Neural cell (in vitro differentiated cells): ENCODE results near the gene PADI3. TPM values are rescaled to one million over a fixed set of nuclear protein-coding genes. Genes with fewer than 3 reads are reported as not detected.

Experiments
- H2AFZ ChIP-seq: fragments of 200-600, 300-800 bp; sonication (generic), shearing (Covaris generic); 2 replicates; pipeline ENCODE4 v1.6.0; 2014; ENCODE audit warnings: low read depth, mild to moderate bottlenecking, antibody characterized with exemption, low read length, moderate library complexity
- H3F3A ChIP-seq: fragments of 200-600 bp; shearing (Covaris generic); 2 replicates; pipeline ENCODE4 v1.6.1; 2016; ENCODE audit warnings: mild to moderate bottlenecking, moderate library complexity, mixed read lengths, antibody characterized with exemption, low read length; ENCODE audit not compliant: insufficient read depth, poor library complexity, severe bottlenecking
- H3K27ac ChIP-seq: fragments of 200-600, 300-800 bp; sonication (generic), shearing (Covaris generic); 2 replicates; pipeline ENCODE4 v1.5.1; 2014; ENCODE audit warnings: mild to moderate bottlenecking, low read length, moderate library complexity
- H3K27me3 ChIP-seq: fragments of 300-800, 200-600 bp; sonication (generic), shearing (Covaris generic); 2 replicates; pipeline ENCODE4 v1.6.0; 2014; ENCODE audit warnings: mild to moderate bottlenecking, low read depth, low read length, moderate library complexity; ENCODE audit not compliant: insufficient read depth
- H3K36me3 ChIP-seq: fragments of 300-800, 200-600 bp; sonication (generic), shearing (Covaris generic); 2 replicates; pipeline ENCODE4 v1.5.1; 2014; ENCODE audit warnings: mild to moderate bottlenecking, antibody characterized with exemption, low read length, moderate library complexity; ENCODE audit not compliant: insufficient read depth
- H3K4me2 ChIP-seq: fragments of 300-800, 200-600 bp; sonication (generic), shearing (Covaris generic); 2 replicates; pipeline ENCODE4 v1.6.0; 2014; ENCODE audit warnings: mild to moderate bottlenecking, low read length
- H3K4me3 ChIP-seq: fragments of 300-800, 200-600 bp; sonication (generic), shearing (Covaris generic); 2 replicates; pipeline ENCODE4 v1.5.1; 2014; ENCODE audit warnings: mild to moderate bottlenecking, low read length, moderate library complexity
- H3K79me2 ChIP-seq: fragments of 200-600 bp; shearing (Covaris generic); replicated peaks from 2 replicates; pipeline ENCODE4 v1.6.0; 2014; ENCODE audit warnings: mild to moderate bottlenecking, low read length, moderate library complexity; ENCODE audit not compliant: insufficient read depth
- H3K9ac ChIP-seq: fragments of 300-800, 200-600 bp; sonication (generic), shearing (Covaris generic); 2 replicates; pipeline ENCODE4 v1.6.1; 2016; ENCODE audit warnings: mild to moderate bottlenecking, low read length, mixed read lengths
- H3K9me2 ChIP-seq: fragments of 200-600 bp; shearing (Covaris generic); 2 replicates; pipeline ENCODE4 v1.6.1; 2016; ENCODE audit warnings: mild to moderate bottlenecking, low read length, mixed read lengths; ENCODE audit not compliant: insufficient read depth
- H3K9me3 ChIP-seq: fragments of 200-600, 300-800 bp; sonication (generic), shearing (Covaris generic); 2 replicates; pipeline ENCODE4 v1.6.1; 2016; ENCODE audit warnings: mild to moderate bottlenecking, mixed run types, low read length, moderate library complexity, mixed read lengths
- H4K20me1 ChIP-seq: fragments of 200-600 bp; shearing (Covaris generic); 2 replicates; pipeline ENCODE4 v1.6.1; 2016; ENCODE audit warnings: mild to moderate bottlenecking, mixed run types; ENCODE audit not compliant: insufficient read depth
- EP300 ChIP-seq: fragments of 450-650 bp; conservative IDR thresholded peaks from 2 replicates; pipeline ENCODE4 v1.6.1; 2014; ENCODE audit warnings: antibody characterized with exemption, mild to moderate bottlenecking, moderate library complexity; ENCODE audit not compliant: poor library complexity, severe bottlenecking
- EZH2 ChIP-seq: fragments of 200-600, 300-800 bp; shearing (Covaris generic), sonication (generic); IDR thresholded peaks from 2 replicates; pipeline ENCODE4 v1.6.1; 2014; ENCODE audit warnings: antibody characterized with exemption, low read length, borderline replicate concordance, mild to moderate bottlenecking; ENCODE audit not compliant: insufficient read depth, poor library complexity, severe bottlenecking
- MXI1 ChIP-seq: fragments of 450-650 bp; conservative IDR thresholded peaks from 2 replicates; pipeline ENCODE4 v1.6.1; 2014; ENCODE audit warnings: antibody characterized with exemption, mild to moderate bottlenecking; ENCODE audit not compliant: poor library complexity, severe bottlenecking
- POLR2AphosphoS5 ChIP-seq: IDR thresholded peaks from 2 replicates; pipeline ENCODE4 v1.6.1; 2012
- RAD21 ChIP-seq: fragments of 450-650 bp; conservative IDR thresholded peaks from 2 replicates; pipeline ENCODE4 v1.6.1; 2014; ENCODE audit warnings: antibody characterized with exemption, mild to moderate bottlenecking, moderate library complexity
- SMC3 ChIP-seq: fragments of 450-650 bp; conservative IDR thresholded peaks from 2 replicates; pipeline ENCODE4 v1.6.1; 2014; ENCODE audit warnings: antibody characterized with exemption, mild to moderate bottlenecking, moderate library complexity; ENCODE audit not compliant: poor library complexity
- TAF1 ChIP-seq: IDR thresholded peaks from 2 replicates; pipeline ENCODE4 v1.6.1; 2012; ENCODE audit warnings: low read depth
- polyA plus RNA-seq: library from polyadenylated mRNA; depleted of rRNA; stranded (reverse); fragments of >200 nt; gene quantifications from 2 replicates; pipeline ENCODE4 v1.2.3, GENCODE V29; 2014
- TF ChIP-seq, protein P1 (sequence below): IDR thresholded peaks from 2 replicates; pipeline ENCODE4 v1.6.1; 2012; ENCODE audit warnings: borderline replicate concordance
- TF ChIP-seq, protein P2 (sequence below): fragments of 450-650 bp; IDR thresholded peaks from 2 replicates; pipeline ENCODE4 v1.5.1; 2014; ENCODE audit warnings: antibody characterized with exemption, mild to moderate bottlenecking, moderate library complexity; ENCODE audit not compliant: poor library complexity, severe bottlenecking

Gene PADI3
- polyA plus RNA-seq, 1 donor from 2014 or later, result not detected

DNA sequence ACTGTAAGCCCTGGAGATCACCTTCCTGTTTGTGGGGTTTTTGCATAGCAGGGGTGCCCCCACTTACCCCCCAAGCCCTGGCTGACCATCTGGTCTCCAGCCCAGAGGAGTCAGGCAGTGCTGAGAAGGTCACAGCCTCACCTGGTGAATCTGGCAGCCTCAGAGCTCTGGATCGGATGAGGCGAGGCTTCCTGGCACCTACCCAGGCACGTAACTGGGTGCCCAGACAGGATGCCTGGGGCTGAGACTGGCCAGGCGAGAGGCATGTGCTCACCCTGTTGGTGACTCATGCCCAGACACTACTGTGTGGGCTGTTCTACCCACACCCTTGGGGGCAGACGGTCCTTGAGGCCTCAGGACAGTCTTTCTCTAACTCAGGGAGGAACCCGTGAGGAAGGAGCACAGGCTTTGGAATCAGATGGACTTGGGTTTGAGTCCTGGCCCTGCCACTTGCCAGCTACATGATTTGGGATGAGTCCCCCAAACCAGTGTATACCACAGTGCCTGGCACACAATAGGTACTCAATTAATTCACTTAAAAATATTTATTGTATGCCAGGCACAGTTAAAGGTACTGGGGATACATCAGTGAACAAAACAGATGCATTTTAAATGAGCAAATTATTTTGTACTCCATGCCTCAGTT lies 15.1 kb upstream of the PADI3 start:
- Histone ChIP-seq H3K27ac (no peak overlapping the region), H3K9me2 (no peaks in the 10 kb centered on the region), H3K4me2 (no peak overlapping the region), H3K9me3 (no peaks in the 10 kb centered on the region), H3K9ac (no peak overlapping the region), H3K36me3 (no peaks in the 10 kb centered on the region), H3K27me3 (no peaks in the 10 kb centered on the region), H3K79me2 (no peaks in the 10 kb centered on the region), H3F3A (no peaks in the 10 kb centered on the region), H2AFZ (no peak overlapping the region), H3K4me3 (no peak overlapping the region), H4K20me1 (no peaks in the 10 kb centered on the region)
- TF ChIP-seq TAF1, result no peak
- TF ChIP-seq SMC3, result no peak
- TF ChIP-seq, protein P1, sequence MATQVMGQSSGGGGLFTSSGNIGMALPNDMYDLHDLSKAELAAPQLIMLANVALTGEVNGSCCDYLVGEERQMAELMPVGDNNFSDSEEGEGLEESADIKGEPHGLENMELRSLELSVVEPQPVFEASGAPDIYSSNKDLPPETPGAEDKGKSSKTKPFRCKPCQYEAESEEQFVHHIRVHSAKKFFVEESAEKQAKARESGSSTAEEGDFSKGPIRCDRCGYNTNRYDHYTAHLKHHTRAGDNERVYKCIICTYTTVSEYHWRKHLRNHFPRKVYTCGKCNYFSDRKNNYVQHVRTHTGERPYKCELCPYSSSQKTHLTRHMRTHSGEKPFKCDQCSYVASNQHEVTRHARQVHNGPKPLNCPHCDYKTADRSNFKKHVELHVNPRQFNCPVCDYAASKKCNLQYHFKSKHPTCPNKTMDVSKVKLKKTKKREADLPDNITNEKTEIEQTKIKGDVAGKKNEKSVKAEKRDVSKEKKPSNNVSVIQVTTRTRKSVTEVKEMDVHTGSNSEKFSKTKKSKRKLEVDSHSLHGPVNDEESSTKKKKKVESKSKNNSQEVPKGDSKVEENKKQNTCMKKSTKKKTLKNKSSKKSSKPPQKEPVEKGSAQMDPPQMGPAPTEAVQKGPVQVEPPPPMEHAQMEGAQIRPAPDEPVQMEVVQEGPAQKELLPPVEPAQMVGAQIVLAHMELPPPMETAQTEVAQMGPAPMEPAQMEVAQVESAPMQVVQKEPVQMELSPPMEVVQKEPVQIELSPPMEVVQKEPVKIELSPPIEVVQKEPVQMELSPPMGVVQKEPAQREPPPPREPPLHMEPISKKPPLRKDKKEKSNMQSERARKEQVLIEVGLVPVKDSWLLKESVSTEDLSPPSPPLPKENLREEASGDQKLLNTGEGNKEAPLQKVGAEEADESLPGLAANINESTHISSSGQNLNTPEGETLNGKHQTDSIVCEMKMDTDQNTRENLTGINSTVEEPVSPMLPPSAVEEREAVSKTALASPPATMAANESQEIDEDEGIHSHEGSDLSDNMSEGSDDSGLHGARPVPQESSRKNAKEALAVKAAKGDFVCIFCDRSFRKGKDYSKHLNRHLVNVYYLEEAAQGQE, result no peak
- TF ChIP-seq, protein P2, sequence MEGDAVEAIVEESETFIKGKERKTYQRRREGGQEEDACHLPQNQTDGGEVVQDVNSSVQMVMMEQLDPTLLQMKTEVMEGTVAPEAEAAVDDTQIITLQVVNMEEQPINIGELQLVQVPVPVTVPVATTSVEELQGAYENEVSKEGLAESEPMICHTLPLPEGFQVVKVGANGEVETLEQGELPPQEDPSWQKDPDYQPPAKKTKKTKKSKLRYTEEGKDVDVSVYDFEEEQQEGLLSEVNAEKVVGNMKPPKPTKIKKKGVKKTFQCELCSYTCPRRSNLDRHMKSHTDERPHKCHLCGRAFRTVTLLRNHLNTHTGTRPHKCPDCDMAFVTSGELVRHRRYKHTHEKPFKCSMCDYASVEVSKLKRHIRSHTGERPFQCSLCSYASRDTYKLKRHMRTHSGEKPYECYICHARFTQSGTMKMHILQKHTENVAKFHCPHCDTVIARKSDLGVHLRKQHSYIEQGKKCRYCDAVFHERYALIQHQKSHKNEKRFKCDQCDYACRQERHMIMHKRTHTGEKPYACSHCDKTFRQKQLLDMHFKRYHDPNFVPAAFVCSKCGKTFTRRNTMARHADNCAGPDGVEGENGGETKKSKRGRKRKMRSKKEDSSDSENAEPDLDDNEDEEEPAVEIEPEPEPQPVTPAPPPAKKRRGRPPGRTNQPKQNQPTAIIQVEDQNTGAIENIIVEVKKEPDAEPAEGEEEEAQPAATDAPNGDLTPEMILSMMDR, result no peak
- TF ChIP-seq POLR2AphosphoS5, result no peak
- no peak for TF ChIP-seq EZH2
- TF ChIP-seq RAD21, result no peak
- TF ChIP-seq MXI1, result no peak
- TF ChIP-seq EP300, result no peak

DNA sequence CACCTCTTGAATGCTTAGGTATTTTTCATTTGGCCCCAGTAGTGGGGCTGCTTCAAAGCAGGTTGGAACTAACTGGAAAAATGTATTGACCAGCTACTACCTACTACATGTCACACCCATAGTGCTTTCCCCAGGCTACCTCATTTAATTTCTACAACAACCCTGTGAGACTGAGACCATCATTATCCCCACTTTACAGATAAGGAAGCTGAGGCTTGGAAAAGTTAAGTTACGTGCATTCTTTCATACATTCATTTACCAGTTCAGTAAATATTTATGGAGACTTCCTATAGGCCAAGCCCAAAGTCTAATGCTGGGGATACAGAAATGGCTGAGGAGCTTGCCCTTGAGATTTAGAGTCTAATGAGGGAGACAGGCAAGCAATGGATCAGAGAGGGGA lies 14.5 kb upstream of the PADI3 start:
- Histone ChIP-seq H3K79me2 (no peaks in the 10 kb centered on the region), H3K9me2 (no peaks in the 10 kb centered on the region), H3K4me2 (no peak overlapping the region), H3K9me3 (no peaks in the 10 kb centered on the region), H2AFZ (no peak overlapping the region), H3K27ac (no peak overlapping the region), H3K9ac (no peak overlapping the region), H4K20me1 (no peaks in the 10 kb centered on the region), H3K36me3 (no peaks in the 10 kb centered on the region), H3K27me3 (no peaks in the 10 kb centered on the region), H3K4me3 (no peak overlapping the region), H3F3A (no peaks in the 10 kb centered on the region)
- TF ChIP-seq TAF1 (no peak), SMC3 (no peak), POLR2AphosphoS5 (no peak), RAD21 (no peak)
- TF ChIP-seq, protein P1, result no peak
- TF ChIP-seq, protein P2, result no peak
